Calu3 (cell line): Measurements from ENCODE around the gene NDRG3. TPM values are rescaled to one million over a fixed set of nuclear protein-coding genes. Genes with fewer than 3 reads are reported as not detected.
"Not testable (repeated sequence)": the region's sequence is repeated elsewhere in the genome, so short reads cannot be mapped to it uniquely, and the experiment has no call there.

Experiments used
- BruUV-seq: library from RNA; stranded (reverse); fragments of 400-500 nt; replicated peaks from 2 replicates; lab custom pipeline; 2021; lab: Mats Ljungman, UMichigan
- CTCF ChIA-PET: fragments of 300-600 bp; sonication (Branson Sonifier 250); formaldehyde crosslinking; loops from one replicate; lab custom pipeline; 2022; ENCODE audit warnings: antibody characterized with exemption; lab: Charles Lee
- DNase-seq: peaks from one replicate; pipeline ENCODE4 v3.0.0; 2022
- H3K27ac Mint-ChIP-seq: one replicate; pipeline ENCODE4 v1.8.0; 2022; ENCODE audit warnings: mixed read lengths; ENCODE audit not compliant: unreplicated experiment
- H3K27me3 Mint-ChIP-seq: one replicate; pipeline ENCODE4 v1.8.0; 2022; ENCODE audit warnings: mixed read lengths; ENCODE audit not compliant: unreplicated experiment
- H3K36me3 Mint-ChIP-seq: one replicate; pipeline ENCODE4 v1.8.0; 2022; ENCODE audit warnings: mild to moderate bottlenecking, moderate library complexity, mixed read lengths; ENCODE audit not compliant: insufficient read depth, unreplicated experiment
- H3K4me1 Mint-ChIP-seq: one replicate; pipeline ENCODE4 v1.8.0; 2022; ENCODE audit warnings: mild to moderate bottlenecking, low read depth, mixed read lengths; ENCODE audit not compliant: unreplicated experiment
- H3K4me3 Mint-ChIP-seq: one replicate; pipeline ENCODE4 v1.8.0; 2022; ENCODE audit warnings: mild to moderate bottlenecking, low read depth, moderate library complexity, mixed read lengths; ENCODE audit not compliant: unreplicated experiment
- H3K9me3 Mint-ChIP-seq: one replicate; pipeline ENCODE4 v1.8.0; 2022; ENCODE audit warnings: low read depth, mixed read lengths; ENCODE audit not compliant: unreplicated experiment
- CTCF ChIP-seq: fragments of 200-600 bp; IDR thresholded peaks from one replicate; pipeline ENCODE4 v1.8.0; 2022; ENCODE audit warnings: antibody characterized with exemption; ENCODE audit not compliant: unreplicated experiment
- intact Hi-C: fragments of 100-400 bp; cut with micrococcal nuclease; formaldehyde crosslinking; loops from one replicate; pipeline ENCODE4 v1.10.0; 2022; ENCODE audit not compliant: unreplicated experiment
- total RNA-seq: library from RNA; stranded (reverse); gene quantifications from 2 replicates; pipeline ENCODE4 v1.2.3, GENCODE V29; 2022

NDRG3 gene
- total RNA-seq, 1 experiment from 2014 or later = 18.0 TPM

- TF ChIP-seq CTCF = no peak
- H3K27me3 Mint-ChIP-seq = no peaks in the 10 kb centered on the region
- intact Hi-C loops = no loop called here
- no peak overlapping the region for H3K27ac Mint-ChIP-seq
- no TSS peak for BruUV-seq
- peaks cover 7% of the 10 kb centered on the region for H3K36me3 Mint-ChIP-seq
- no peaks in the 10 kb centered on the region for H3K9me3 Mint-ChIP-seq
- H3K4me1 Mint-ChIP-seq = peaks cover 41% of the 10 kb centered on the region
- no peak for DNase-seq
- CTCF ChIA-PET = interaction anchor here (0.6 to 0.7 kb wide), 2 partner anchors 9 to 16 kb away, joined by 4 to 17 read pairs; no protein-coding TSS in a partner anchor
- no peak overlapping the region for H3K4me3 Mint-ChIP-seq
Observed at GRCh38 chr20:36644706-36645095, 101.2 kb downstream of the NDRG3 start.

DNA sequence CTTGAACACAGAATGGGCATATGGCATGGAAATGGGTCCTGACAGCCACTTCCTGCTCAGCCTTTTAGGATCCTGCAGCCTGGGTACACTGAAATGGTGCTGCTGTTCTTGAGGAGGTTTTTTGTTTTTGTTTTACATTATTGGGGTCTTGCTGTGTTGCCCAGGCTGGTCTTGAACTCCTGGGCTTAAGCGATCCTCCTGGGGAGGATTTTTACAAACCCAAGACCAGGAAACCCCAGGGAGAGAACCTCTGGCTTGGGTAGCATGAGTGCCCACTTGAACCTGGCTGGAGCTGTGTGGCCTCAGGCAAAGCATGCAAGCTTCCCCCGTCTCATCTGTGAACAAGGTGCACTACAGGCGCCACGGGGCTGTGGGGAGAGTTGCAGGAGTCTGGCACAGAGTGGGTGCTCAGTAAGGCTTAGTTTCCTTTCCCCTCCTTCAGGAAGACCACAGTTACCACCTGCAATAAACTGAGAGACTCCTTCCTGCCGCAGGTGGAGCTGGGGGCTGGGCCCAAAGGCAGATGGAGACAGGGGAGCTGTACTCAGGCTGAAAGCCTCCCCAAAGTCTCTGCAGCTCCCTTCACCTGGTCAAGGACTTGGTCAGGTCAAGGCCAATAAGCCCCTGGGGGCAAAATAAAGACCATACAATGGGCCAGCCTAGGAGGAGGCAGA is 101.7 kb downstream of the NDRG3 start:
- TF ChIP-seq CTCF = no peak
- no peak for DNase-seq
- Mint-ChIP-seq H3K9me3 (no peaks in the 10 kb centered on the region), H3K27me3 (no peaks in the 10 kb centered on the region), H3K4me3 (no peak overlapping the region), H3K4me1 (peaks cover 41% of the 10 kb centered on the region), H3K27ac (no peak overlapping the region), H3K36me3 (peaks cover 7% of the 10 kb centered on the region)
- CTCF ChIA-PET = interaction anchor here (0.6 to 0.7 kb wide), 2 partner anchors 10 to 133 kb away, joined by 3 to 17 read pairs; no protein-coding TSS in a partner anchor
- BruUV-seq = no TSS peak
- intact Hi-C loops = no loop called here

GRCh38 chr20:36642136-36642535 is 103.8 kb downstream of the NDRG3 start:
- intact Hi-C loops = no loop called here
- CTCF ChIA-PET = no interaction called here
- H3K9me3 Mint-ChIP-seq = no peaks in the 10 kb centered on the region
- peaks cover 7% of the 10 kb centered on the region for H3K36me3 Mint-ChIP-seq
- no peaks in the 10 kb centered on the region for H3K27me3 Mint-ChIP-seq
- H3K4me1 Mint-ChIP-seq = peaks cover 31% of the 10 kb centered on the region
- BruUV-seq = no TSS peak
- DNase-seq = no peak
- no peak overlapping the region for H3K4me3 Mint-ChIP-seq
- peak overlapping the region; percentile 92 for H3K27ac Mint-ChIP-seq
- no peak for TF ChIP-seq CTCF

DNA sequence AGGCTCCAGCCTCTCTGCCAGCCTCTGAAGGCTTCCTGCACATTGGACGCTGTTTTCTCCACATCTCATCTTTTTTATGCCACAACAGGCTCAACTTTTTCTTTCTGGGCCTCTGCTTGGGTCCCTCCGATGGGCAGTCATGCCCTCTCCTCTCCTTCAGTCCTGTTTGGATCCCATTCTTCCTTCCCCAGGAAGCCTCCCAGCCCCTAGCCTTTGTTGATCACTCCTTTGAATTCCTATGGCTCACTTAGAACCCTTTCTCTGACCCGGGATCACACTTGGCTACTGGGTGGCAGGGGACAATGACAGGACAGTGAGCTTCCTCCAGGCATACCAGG is 104.4 kb downstream of the NDRG3 start:
- no peak for DNase-seq
- H3K27ac Mint-ChIP-seq = peak overlapping the region; percentile 30

DNA sequence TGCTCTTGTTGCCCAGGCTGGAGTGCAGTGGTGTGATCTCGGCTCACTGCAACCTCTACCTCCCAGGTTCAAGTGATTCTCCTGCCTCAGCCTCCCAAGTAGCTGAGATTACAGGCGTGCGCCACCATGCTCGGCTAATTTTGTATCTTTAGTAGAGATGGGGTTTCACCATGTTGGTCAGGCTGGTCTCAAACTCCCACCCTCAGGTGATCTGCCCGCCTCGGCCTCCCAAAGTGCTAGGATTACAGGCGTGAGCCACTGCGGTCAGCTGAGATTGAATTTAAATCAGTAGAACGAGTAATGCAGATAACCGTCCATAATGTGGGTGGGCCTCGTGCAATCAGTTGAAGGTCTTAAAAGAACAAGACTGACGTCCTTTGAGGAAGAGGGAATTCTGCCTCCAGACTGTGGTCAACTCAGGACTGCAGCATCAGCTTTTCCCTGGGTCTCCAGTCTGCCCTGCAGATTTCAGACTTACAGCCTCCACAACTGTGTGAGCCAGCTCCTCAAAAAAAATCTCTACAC is 107.0 kb downstream of the NDRG3 start:
- CTCF ChIA-PET = interaction anchor here (0.6 kb wide), 1 partner anchor 20 kb away, joined by 6 read pairs; no protein-coding TSS in a partner anchor
- BruUV-seq, DNase-seq, H3K27ac Mint-ChIP-seq, intact Hi-C loops, H3K36me3 Mint-ChIP-seq, H3K9me3 Mint-ChIP-seq, H3K27me3 Mint-ChIP-seq, H3K4me3 Mint-ChIP-seq: not testable (repeated sequence)
- H3K4me1 Mint-ChIP-seq = peaks cover 26% of the 10 kb centered on the region

More for the DNA sequence above, 104.4 kb downstream of the NDRG3 start:
- Mint-ChIP-seq H3K36me3 (peaks cover 7% of the 10 kb centered on the region), H3K27me3 (no peaks in the 10 kb centered on the region), H3K4me3 (no peak overlapping the region), H3K9me3 (no peaks in the 10 kb centered on the region), H3K4me1 (peaks cover 26% of the 10 kb centered on the region)
- CTCF ChIA-PET = no interaction called here
- intact Hi-C loops = no loop called here
- BruUV-seq = no TSS peak
- no peak for TF ChIP-seq CTCF
